Ishikawa (cell line): ENCODE measurements around the gene NUDCD3.

Experiments used
- CEBPB ChIP-seq: IDR thresholded peaks from 2 replicates; pipeline ENCODE4 v1.6.1; 2012
- CREB1 ChIP-seq: IDR thresholded peaks from 2 replicates; pipeline ENCODE4 v1.6.1; 2012; ENCODE audit warnings: low read depth
- EGR1 ChIP-seq: IDR thresholded peaks from 2 replicates; pipeline ENCODE4 v1.6.1; 2012
- EP300 ChIP-seq: IDR thresholded peaks from 2 replicates; pipeline ENCODE4 v1.6.1; 2012; ENCODE audit warnings: borderline replicate concordance
- FOXM1 ChIP-seq: IDR thresholded peaks from 2 replicates; pipeline ENCODE4 v1.6.1; 2012; ENCODE audit warnings: low read depth, borderline replicate concordance
- NFIC ChIP-seq: IDR thresholded peaks from 2 replicates; pipeline ENCODE4 v1.6.1; 2012
- RAD21 ChIP-seq: IDR thresholded peaks from 2 replicates; pipeline ENCODE4 v1.6.1; 2012; ENCODE audit warnings: low read depth
- TAF1 ChIP-seq: IDR thresholded peaks from 2 replicates; pipeline ENCODE4 v1.6.1; 2012; ENCODE audit warnings: low read depth, mild to moderate bottlenecking
- TCF12 ChIP-seq: IDR thresholded peaks from 2 replicates; pipeline ENCODE4 v1.6.1; 2012; ENCODE audit warnings: low read depth
- TEAD4 ChIP-seq: IDR thresholded peaks from 2 replicates; pipeline ENCODE4 v1.6.1; 2012
- YY1 ChIP-seq: IDR thresholded peaks from 2 replicates; pipeline ENCODE4 v1.6.1; 2012; ENCODE audit warnings: low read depth
- ZBTB7A ChIP-seq: IDR thresholded peaks from 2 replicates; pipeline ENCODE4 v1.6.1; 2012; ENCODE audit warnings: low read depth
- TF ChIP-seq, protein P1 (sequence below): IDR thresholded peaks from 2 replicates; pipeline ENCODE4 v1.6.1; 2012; ENCODE audit warnings: low read depth, mild to moderate bottlenecking
- TF ChIP-seq, protein P2 (sequence below): IDR thresholded peaks from 2 replicates; pipeline ENCODE4 v1.6.1; 2012
- TF ChIP-seq, protein P3 (sequence below): IDR thresholded peaks from 2 replicates; pipeline ENCODE4 v1.6.1; 2012

NUDCD3 gene

DNA sequence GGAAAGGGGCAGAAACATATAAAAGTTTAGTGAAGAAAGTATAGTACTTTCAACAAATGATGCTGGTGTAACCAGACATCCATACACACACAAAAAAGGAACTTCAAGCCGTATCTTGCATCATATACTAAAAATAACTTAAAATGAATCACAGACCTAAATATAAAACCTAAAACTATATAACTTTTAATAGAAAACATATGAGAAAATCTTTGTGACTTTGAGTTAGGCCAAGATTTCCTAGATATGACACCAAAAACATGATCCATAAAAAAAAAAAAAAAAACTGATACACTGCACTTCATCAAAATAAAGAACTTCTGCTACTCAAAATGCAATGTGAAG is 40.9 kb downstream of the NUDCD3 start:
- TF ChIP-seq, protein P1, sequence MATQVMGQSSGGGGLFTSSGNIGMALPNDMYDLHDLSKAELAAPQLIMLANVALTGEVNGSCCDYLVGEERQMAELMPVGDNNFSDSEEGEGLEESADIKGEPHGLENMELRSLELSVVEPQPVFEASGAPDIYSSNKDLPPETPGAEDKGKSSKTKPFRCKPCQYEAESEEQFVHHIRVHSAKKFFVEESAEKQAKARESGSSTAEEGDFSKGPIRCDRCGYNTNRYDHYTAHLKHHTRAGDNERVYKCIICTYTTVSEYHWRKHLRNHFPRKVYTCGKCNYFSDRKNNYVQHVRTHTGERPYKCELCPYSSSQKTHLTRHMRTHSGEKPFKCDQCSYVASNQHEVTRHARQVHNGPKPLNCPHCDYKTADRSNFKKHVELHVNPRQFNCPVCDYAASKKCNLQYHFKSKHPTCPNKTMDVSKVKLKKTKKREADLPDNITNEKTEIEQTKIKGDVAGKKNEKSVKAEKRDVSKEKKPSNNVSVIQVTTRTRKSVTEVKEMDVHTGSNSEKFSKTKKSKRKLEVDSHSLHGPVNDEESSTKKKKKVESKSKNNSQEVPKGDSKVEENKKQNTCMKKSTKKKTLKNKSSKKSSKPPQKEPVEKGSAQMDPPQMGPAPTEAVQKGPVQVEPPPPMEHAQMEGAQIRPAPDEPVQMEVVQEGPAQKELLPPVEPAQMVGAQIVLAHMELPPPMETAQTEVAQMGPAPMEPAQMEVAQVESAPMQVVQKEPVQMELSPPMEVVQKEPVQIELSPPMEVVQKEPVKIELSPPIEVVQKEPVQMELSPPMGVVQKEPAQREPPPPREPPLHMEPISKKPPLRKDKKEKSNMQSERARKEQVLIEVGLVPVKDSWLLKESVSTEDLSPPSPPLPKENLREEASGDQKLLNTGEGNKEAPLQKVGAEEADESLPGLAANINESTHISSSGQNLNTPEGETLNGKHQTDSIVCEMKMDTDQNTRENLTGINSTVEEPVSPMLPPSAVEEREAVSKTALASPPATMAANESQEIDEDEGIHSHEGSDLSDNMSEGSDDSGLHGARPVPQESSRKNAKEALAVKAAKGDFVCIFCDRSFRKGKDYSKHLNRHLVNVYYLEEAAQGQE: no peak
- no peak for TF ChIP-seq NFIC
- no peak for TF ChIP-seq RAD21

DNA sequence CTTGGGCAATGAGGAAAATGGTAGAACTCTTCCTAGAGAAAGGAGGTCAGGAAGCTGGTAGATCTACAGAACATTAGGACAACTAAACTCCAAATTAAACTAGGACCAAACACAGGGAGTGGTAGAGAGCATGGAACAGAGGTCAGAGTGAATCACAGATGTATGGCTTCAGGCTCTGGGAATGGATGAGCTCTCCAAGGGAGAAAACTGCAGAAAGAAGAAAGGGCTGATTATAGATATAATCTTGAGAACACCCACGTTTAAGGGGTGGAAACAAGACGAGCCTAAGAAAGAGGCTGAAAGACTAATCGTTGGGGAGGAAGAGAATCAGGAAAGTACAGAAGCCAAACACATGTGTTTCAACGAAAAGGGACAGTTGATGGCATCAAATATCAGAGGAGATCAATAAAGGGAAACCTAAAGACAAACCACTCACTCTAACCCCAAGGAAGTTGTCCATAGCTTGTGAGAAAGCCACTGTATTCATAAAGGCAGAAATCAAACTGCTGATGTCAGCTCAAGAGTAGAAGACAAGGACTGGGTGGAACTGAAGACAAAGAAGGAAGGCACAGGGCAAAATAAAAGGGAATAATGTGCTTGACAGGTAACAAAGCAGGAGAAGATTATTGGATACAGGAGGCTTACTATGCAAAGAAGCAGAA is 41.4 kb downstream of the NUDCD3 start:
- TF ChIP-seq NFIC (no peak), TEAD4 (no peak), EP300 (no peak)

DNA sequence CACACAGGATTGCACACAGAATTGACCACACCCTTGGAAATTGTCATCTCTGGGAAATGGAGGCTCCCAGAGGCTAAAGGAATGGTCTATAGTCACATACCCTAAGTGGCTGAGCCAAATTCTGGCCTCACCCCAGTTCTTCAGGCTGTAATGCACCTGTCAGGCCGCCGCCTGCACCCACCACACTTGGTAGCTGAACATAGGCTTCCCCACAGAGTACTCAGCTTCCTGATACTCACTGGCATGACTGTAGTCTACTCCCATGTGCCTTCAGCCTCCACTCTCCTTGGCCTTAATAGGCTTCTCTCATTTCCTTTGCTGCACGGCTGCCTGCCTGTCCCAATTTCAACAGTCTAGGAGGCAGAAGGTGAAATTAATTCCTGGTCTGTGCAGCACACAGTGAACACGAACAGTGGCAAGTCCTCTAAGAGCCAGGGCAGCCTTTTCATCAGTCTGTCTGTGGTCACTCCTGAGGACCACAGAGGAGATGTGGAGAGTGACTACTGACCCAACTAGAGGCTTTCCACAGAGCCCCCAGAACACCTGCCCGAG is 42.5 kb downstream of the NUDCD3 start:
- TF ChIP-seq, protein P2, sequence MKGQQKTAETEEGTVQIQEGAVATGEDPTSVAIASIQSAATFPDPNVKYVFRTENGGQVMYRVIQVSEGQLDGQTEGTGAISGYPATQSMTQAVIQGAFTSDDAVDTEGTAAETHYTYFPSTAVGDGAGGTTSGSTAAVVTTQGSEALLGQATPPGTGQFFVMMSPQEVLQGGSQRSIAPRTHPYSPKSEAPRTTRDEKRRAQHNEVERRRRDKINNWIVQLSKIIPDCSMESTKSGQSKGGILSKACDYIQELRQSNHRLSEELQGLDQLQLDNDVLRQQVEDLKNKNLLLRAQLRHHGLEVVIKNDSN: no peak
- TF ChIP-seq EGR1 (no peak), ZBTB7A (no peak), CEBPB (no peak), TAF1 (no peak), FOXM1 (no peak), TEAD4 (no peak), YY1 (no peak), TCF12 (no peak), EP300 (no peak), CREB1 (no peak), RAD21 (no peak), NFIC (no peak)
- TF ChIP-seq, protein P3, sequence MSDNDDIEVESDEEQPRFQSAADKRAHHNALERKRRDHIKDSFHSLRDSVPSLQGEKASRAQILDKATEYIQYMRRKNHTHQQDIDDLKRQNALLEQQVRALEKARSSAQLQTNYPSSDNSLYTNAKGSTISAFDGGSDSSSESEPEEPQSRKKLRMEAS: no peak
- TF ChIP-seq, protein P1: no peak

DNA sequence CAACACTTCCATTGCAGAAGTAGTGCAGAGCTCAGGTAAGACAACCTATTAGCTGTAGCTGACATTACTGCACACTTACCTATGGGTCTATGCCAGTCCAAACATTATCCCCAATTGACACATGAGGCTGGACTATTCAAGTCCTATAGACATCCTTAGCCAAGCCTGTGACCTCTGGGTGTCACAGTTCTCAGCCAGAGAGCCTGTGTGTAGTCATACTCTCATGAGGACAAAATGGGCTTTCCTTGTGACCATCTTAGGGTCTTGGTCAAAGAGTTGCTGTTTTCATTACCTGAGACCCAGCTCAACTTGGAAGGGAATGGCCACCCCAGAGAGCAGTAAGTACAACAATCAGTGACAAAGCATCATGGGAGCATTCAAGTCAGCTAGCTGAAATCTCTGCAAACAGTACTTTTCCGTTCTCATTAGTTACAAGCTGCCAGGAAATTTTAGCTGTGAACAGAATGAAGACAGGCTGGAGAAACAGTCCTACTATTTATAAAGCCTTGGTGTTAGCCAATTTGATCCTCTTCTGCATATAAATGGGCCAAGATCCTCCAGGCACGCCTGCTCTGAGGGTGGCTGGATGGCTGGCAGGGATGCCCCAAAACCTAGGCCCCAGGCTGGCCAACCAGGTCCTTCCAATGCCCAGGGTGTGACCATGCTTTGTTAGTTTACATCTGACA is 44.3 kb downstream of the NUDCD3 start:
- TF ChIP-seq CEBPB: no peak
- no peak for TF ChIP-seq TEAD4
- TF ChIP-seq EGR1: no peak
- TF ChIP-seq FOXM1: no peak
- TF ChIP-seq NFIC: no peak
- TF ChIP-seq CREB1: no peak
- no peak for TF ChIP-seq ZBTB7A
- TF ChIP-seq, protein P3: no peak
- TF ChIP-seq RAD21: no peak
- TF ChIP-seq YY1: no peak
- TF ChIP-seq, protein P2: no peak
- TF ChIP-seq TCF12: no peak
- no peak for TF ChIP-seq EP300
- TF ChIP-seq, protein P1: no peak
- no peak for TF ChIP-seq TAF1

DNA sequence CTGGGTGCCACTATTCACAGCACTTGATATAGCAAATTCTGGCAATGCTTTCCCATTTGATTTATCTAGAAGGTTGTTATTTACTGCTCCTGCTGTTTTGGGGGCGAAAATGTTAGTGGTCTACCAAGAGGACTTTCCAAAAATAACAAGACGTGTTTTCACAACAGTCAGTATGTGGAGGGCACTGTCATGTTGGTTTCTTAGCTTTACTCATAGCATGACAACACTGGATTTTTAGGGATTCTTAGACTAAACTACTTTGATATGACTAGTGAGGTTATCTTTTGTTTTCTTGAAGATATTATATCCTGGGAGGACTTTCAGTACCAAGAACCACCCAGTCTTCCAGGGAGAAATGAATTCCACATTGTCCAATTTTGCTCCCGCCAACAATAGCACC is 49.4 kb downstream of the NUDCD3 start:
- TF ChIP-seq EGR1 (no peak), NFIC (no peak), FOXM1 (no peak), TCF12 (no peak), TAF1 (no peak), CEBPB (no peak), CREB1 (no peak), EP300 (no peak), TEAD4 (no peak), ZBTB7A (no peak), RAD21 (no peak), YY1 (no peak)
- TF ChIP-seq, protein P1: no peak
- TF ChIP-seq, protein P2: no peak
- TF ChIP-seq, protein P3: no peak
